DND-41 (cell line): Measurements from ENCODE around the gene MIPOL1.

Source experiments
- ATAC-seq: fragments of 200-7000 bp; cut with Tn5 transposase; 3 replicates; pipeline ENCODE4 v1.9.1; 2021; ENCODE audit warnings: low read depth; ENCODE audit not compliant: insufficient read depth
- DNase-seq: peaks from one replicate; pipeline ENCODE4 v3.0.0-alpha.2; 2020
- H2AFZ ChIP-seq: 2 replicates; pipeline ENCODE4 v1.6.0; 2012; ENCODE audit warnings: low read depth, low read length
- H3K27ac ChIP-seq: 2 replicates; pipeline ENCODE4 v1.5.1; 2012; ENCODE audit warnings: low read length, inconsistent platforms
- H3K27me3 ChIP-seq: fragments of 200-600 bp; sonication (generic); 2 replicates; pipeline ENCODE4 v1.6.0; 2012; ENCODE audit warnings: low read length, mild to moderate bottlenecking, inconsistent platforms; ENCODE audit not compliant: insufficient read depth, poor library complexity
- H3K36me3 ChIP-seq: 2 replicates; pipeline ENCODE4 v1.5.1; 2012; ENCODE audit warnings: low read length, inconsistent platforms; ENCODE audit not compliant: insufficient read depth
- H3K4me1 ChIP-seq: 2 replicates; pipeline ENCODE4 v1.5.1; 2012; ENCODE audit warnings: mild to moderate bottlenecking, low read length; ENCODE audit not compliant: insufficient read depth
- H3K4me2 ChIP-seq: 2 replicates; pipeline ENCODE4 v1.6.0; 2012; ENCODE audit warnings: mild to moderate bottlenecking, moderate library complexity, low read length, inconsistent platforms; ENCODE audit not compliant: insufficient read depth
- H3K4me3 ChIP-seq, 2 experiments: fragments of 200-600 bp in 1 of 2; shearing (Covaris generic) in 1 of 2; 2 replicates each; pipeline ENCODE4 v1.5.1; 2012 to 2016; ENCODE audit warnings: inconsistent platforms in 2 of 2, low read length in 2 of 2, mild to moderate bottlenecking in 2 of 2, low read depth in 1 of 2, moderate library complexity in 1 of 2
- H3K79me2 ChIP-seq: 2 replicates; pipeline ENCODE4 v1.6.0; 2012; ENCODE audit warnings: low read length, inconsistent platforms; ENCODE audit not compliant: insufficient read depth
- H3K9ac ChIP-seq: 2 replicates; pipeline ENCODE4 v1.6.0; 2012; ENCODE audit warnings: low read depth, mild to moderate bottlenecking, inconsistent platforms, low read length, moderate library complexity
- H3K9me3 ChIP-seq: 2 replicates; pipeline ENCODE4 v1.5.1; 2012; ENCODE audit warnings: low read length, moderate library complexity, mild to moderate bottlenecking, inconsistent platforms; ENCODE audit not compliant: insufficient read depth, severe bottlenecking
- H4K20me1 ChIP-seq: 2 replicates; pipeline ENCODE4 v1.6.0; 2012; ENCODE audit warnings: low read length; ENCODE audit not compliant: insufficient read depth
- EZH2 ChIP-seq: IDR thresholded peaks from 3 replicates; pipeline ENCODE4 v1.6.1; 2012; ENCODE audit warnings: borderline replicate concordance, low read depth, mild to moderate bottlenecking, moderate library complexity, low read length, inconsistent platforms; ENCODE audit not compliant: severe bottlenecking
- TF ChIP-seq, protein P1 (sequence below): IDR thresholded peaks from 2 replicates; pipeline ENCODE4 v1.5.1; 2012; ENCODE audit warnings: borderline replicate concordance, low read length, moderate library complexity, mild to moderate bottlenecking; ENCODE audit not compliant: poor library complexity, severe bottlenecking; ENCODE audit errors: extremely low read depth

Gene MIPOL1

GRCh38 chr14:37474191-37474590, 276.5 kb downstream of the MIPOL1 start:
- Histone ChIP-seq H3K4me3 (no peak overlapping the region), H3K4me1 (no peaks in the 10 kb centered on the region), H3K9ac (no peak overlapping the region), H3K27me3 (no peaks in the 10 kb centered on the region), H3K79me2 (no peaks in the 10 kb centered on the region), H3K36me3 (no peaks in the 10 kb centered on the region), H4K20me1 (no peaks in the 10 kb centered on the region), H2AFZ (no peak overlapping the region), H3K4me2 (no peak overlapping the region), H3K9me3 (no peaks in the 10 kb centered on the region), H3K27ac (no peak overlapping the region)
- DNase-seq, result no peak
- TF ChIP-seq, protein P1, sequence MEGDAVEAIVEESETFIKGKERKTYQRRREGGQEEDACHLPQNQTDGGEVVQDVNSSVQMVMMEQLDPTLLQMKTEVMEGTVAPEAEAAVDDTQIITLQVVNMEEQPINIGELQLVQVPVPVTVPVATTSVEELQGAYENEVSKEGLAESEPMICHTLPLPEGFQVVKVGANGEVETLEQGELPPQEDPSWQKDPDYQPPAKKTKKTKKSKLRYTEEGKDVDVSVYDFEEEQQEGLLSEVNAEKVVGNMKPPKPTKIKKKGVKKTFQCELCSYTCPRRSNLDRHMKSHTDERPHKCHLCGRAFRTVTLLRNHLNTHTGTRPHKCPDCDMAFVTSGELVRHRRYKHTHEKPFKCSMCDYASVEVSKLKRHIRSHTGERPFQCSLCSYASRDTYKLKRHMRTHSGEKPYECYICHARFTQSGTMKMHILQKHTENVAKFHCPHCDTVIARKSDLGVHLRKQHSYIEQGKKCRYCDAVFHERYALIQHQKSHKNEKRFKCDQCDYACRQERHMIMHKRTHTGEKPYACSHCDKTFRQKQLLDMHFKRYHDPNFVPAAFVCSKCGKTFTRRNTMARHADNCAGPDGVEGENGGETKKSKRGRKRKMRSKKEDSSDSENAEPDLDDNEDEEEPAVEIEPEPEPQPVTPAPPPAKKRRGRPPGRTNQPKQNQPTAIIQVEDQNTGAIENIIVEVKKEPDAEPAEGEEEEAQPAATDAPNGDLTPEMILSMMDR, result no peak
- TF ChIP-seq EZH2, result no peak
- no peak for ATAC-seq

DNA sequence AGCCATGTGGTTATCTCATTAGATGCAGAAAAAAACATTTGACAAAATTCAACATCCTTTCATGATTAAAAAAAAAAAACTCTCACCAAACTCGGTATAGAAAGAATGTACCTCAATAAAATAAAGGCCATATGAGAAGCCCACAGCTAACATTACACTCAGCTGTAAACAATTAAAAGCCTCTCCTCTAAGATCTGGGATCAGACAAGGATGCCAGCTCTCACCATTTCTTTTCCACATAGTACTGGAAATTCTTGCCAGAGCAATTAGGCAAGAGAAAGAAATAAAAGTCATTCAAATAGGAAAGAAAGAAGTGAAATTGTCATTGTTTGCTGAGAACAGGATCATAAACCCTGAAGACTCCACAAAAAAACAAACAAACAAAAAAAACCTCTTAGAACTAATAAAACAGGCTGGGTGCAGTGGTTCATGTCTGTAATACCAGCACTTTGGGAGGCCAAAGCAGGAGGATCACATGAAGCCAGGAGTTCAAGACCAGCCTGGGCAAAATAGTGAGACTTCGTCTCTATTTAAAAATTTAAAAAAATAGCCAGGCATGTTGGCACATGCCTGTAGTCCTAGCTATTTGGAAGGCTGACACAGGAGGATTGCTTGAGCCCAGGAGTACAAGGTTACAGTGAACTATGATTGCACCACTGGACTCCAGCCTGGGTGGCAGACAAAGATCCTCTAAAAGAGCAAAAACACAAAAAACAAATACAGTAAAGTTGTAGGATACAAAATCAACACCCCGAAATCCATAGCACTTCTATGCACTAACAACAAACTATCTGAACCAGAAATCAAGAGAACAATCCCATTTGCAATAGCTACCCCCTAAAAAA, 282.9 kb downstream of the MIPOL1 start:
- ATAC-seq (no peak), DNase-seq (no peak)
- H3K4me1 ChIP-seq, result no peaks in the 10 kb centered on the region
- H3K27me3 ChIP-seq, result no peaks in the 10 kb centered on the region
- H3K4me2 ChIP-seq, result no peak overlapping the region
- no peaks in the 10 kb centered on the region for H4K20me1 ChIP-seq
- H3K4me3 ChIP-seq, result no peak overlapping the region
- H3K9me3 ChIP-seq, result no peaks in the 10 kb centered on the region
- H3K79me2 ChIP-seq, result no peaks in the 10 kb centered on the region
- no peaks in the 10 kb centered on the region for H3K36me3 ChIP-seq
- no peak overlapping the region for H3K27ac ChIP-seq
- no peak overlapping the region for H3K9ac ChIP-seq
- no peak overlapping the region for H2AFZ ChIP-seq
- TF ChIP-seq EZH2, result no peak
- TF ChIP-seq, protein P1, result no peak

GRCh38 chr14:37482428-37482827, 284.7 kb downstream of the MIPOL1 start:
- Histone ChIP-seq H3K9ac (no peak overlapping the region), H3K4me1 (no peaks in the 10 kb centered on the region), H3K36me3 (no peaks in the 10 kb centered on the region), H3K27me3 (no peaks in the 10 kb centered on the region), H3K79me2 (no peaks in the 10 kb centered on the region), H2AFZ (no peak overlapping the region), H3K4me2 (no peak overlapping the region), H3K27ac (no peak overlapping the region), H3K4me3 (no peak overlapping the region), H3K9me3 (no peaks in the 10 kb centered on the region), H4K20me1 (no peaks in the 10 kb centered on the region)
- ATAC-seq (no peak), DNase-seq (no peak)
- no peak for TF ChIP-seq EZH2
- TF ChIP-seq, protein P1, result no peak
